GM21619 (cell line): ENCODE measurements around the gene ABHD12.
"Not testable (repeated sequence)": the region's sequence is repeated elsewhere in the genome, so short reads cannot be mapped to it uniquely, and the experiment has no call there.

Experiments used
- ATAC-seq: cut with Tn5 transposase; IDR thresholded peaks from one replicate; pipeline ENCODE4 v1.9.1; 2021; ENCODE audit not compliant: unreplicated experiment

Gene ABHD12

DNA sequence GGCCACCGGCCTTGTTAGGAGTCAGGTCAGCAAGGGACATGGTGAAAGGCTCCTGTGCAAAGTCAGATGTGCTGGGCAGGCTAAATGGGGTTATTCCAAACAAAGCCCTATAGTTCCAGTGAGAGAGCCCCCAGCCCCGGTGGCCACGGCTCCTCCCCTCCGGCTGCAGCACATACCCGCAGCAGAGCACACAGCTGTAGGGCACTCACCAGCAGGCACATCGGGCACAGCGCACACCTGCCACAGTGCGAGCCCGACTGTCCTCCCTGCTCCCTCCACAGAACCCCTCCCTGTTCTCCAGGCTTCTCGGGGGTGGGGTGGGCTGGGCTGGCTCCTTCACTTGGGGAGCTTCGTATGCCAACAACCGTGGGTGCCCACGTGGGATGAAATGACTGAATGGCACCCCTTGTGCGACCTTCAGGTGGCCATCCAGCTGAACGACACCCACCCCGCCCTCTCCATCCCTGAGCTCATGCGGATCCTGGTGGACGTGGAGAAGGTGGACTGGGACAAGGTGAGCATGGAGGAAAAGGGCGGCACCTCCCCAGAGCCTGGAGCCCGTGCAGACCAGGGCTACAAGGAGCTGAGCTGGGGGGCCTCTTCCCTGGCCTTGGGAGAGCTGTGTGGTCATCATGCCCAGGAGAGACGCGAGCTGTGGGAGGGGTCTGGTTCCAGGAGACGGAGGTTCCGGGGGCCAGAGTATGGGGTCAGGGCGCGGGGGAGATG lies 111.8 kb downstream of the ABHD12 start:
- ATAC-seq = no peak

DNA sequence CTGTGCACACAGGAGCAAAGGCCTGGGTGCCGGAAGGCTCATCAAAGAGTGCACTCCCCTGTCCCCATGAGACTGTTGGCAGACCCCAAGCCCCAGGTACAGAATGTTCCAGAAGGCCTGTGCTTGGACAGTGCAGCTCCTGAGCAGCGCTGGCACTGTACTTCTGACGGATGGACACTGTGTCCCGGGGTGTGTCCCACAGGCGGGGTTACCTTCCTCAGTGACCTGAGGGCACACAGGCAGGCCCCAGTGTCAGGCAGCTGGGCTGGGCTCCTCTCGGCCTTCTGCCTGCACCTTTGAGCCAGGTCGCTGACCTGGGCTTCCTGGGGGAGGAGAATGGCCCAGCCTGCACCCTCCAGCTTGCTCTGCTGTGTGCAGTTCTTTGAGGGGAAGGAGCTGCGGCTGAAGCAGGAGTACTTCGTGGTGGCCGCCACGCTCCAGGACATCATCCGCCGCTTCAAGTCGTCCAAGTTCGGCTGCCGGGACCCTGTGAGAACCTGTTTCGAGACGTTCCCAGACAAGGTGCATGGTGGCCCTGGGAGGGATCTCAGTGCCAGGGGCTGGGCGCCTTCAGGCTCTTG lies 112.6 kb downstream of the ABHD12 start:
- no peak for ATAC-seq

DNA sequence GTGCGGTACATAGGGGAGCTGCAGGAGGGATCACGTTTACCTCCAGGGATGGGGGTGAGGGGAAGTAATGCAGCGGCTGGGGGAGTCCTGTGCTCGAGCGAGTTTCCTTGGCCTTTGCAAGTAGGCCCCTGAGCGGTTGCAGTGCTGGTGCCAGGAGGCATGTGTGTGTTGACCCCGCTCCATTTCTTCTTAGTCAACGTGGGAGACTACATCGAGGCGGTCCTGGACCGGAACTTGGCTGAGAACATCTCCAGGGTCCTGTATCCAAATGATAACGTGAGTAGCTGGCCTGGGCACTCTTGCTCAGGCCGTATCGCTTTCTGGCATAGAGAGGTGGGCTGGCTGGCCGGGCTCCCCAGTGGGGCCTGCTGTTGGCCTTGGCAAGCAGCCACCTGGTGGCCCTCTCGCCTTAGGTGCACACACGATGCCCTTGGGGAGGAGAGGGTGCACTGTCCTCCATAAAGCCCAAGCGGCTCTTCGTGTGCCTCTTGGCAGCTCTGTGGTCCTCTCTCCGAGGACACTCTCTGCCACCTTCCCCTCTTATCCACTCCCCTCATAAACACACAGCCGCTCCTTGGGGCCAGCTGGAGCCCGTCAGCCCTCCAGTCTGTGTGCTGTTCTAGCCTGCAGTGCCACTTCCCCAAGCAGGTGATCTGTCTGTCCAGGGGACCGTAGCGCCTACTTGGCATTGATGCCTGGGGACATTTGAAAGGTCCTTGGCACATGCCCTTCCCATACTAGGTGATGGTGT lies 113.4 kb downstream of the ABHD12 start:
- ATAC-seq = no peak

DNA sequence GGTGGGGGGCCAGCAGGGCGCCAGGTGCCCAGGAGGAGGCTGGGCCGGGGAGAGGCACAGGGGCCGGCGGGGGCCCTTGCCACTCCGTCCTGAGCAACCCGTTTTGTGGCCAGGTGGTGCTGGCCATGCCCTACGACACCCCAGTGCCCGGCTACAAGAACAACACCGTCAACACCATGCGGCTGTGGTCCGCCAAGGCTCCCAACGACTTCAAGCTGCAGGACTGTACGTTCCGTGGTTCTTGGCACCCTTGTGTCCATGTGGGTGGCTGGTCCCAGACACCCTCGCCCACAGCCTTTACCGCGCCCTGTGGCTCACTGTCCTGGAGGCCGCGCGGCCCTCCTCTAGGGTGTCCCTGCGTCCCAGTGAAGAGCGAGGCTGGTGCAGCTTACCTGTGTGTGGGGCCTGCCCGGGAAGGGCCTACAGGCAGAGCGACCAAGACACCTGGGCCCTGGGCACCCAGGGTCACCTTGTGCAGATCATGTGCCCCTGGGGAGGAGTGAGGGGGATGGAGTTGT lies 114.0 kb downstream of the ABHD12 start:
- no peak for ATAC-seq

DNA sequence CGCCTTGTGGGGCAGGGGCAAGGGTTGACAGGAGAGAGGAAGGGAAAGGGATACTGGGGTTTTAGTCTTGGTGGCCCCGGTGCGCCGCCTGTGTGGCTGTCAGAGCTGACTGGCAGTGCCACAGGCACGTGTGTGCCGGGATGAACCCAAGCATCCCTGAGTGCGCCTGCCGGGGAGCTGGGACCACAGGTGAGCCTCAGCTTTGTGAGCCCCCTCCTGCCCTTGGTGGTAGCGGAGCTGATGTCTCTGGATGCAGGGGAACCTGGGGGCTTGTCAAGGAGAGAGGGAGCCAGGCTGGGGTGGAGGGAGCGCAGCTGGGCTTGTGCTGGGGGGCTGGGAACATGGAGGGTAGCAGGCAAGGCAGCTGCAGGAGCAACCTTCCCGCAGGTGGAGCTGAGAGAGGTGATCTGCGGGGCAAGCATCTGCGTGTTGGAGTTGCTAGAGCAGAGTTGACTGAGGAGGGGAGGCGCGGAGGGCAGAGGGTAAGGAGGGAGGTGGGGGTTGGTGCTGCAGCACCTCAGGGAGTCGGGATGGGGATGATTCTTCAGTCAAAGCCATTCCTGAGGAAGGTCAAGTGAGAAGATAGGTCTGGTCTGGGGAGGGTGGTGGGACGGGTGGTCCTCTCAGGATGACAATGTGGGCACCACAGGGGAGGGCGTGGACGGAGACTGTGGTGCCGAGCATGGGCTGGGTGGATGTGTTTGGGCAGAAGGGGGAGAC lies 114.7 kb downstream of the ABHD12 start:
- no peak for ATAC-seq

DNA sequence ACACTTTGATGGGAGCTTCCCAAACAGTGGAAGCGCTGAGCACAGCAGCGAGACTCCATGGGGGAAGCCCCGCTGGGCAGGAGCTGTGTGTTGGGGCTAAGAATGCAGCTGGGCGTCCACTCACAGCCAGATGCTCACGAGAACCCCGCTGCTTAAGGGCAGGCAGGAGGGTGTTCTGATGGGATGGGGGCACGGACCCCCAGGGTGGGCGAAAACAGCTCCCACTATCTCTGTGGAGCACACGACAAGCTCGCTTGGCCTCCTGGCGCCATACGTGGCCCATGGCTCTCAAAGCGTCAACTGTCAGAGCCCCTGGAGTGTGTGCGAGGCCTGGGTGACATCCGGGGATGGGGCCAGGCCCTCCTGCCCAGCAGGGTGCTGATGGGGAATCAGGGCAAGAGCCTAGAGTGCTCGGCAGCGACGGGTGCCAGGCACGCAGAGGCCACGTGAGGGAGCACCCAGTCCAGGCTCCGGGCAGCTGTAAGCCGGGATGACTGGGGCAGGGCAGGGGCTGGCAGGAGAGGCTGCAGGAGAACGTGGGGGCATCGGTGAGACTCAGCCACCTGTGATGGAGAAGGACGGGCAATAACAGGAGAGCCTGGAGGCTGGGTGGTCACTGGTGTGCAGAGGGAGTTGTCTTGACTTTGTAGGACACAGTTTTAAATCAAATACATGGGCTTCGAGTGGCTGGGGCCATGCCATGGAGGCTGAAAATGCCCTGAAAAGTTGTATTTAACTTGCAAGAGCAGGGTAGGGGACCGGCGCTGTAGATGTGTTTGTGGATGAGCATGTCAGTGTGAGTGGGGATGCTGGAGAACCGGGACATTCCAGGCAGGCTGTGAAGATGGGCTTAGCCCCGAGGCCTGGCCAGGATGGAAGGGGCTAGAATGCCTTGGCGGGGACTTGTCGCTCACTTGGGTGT lies 115.5 kb downstream of the ABHD12 start:
- no peak for ATAC-seq

DNA sequence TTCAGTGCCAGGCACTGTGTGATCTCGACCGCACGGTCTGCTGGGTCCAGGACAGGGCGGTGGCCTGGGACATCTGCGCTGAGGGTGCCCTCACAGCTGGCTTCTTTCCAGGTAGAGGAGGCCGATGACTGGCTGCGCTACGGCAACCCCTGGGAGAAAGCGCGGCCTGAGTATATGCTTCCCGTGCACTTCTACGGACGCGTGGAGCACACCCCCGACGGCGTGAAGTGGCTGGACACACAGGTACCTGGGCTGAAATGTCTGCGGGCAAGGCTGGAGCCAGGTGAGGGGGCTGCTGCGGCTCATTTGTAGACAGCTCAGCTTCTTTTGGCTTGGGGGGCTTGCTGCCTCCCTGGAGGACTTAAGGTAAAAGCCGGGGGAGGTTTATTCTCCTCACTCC lies 116.2 kb downstream of the ABHD12 start:
- no peak for ATAC-seq

DNA sequence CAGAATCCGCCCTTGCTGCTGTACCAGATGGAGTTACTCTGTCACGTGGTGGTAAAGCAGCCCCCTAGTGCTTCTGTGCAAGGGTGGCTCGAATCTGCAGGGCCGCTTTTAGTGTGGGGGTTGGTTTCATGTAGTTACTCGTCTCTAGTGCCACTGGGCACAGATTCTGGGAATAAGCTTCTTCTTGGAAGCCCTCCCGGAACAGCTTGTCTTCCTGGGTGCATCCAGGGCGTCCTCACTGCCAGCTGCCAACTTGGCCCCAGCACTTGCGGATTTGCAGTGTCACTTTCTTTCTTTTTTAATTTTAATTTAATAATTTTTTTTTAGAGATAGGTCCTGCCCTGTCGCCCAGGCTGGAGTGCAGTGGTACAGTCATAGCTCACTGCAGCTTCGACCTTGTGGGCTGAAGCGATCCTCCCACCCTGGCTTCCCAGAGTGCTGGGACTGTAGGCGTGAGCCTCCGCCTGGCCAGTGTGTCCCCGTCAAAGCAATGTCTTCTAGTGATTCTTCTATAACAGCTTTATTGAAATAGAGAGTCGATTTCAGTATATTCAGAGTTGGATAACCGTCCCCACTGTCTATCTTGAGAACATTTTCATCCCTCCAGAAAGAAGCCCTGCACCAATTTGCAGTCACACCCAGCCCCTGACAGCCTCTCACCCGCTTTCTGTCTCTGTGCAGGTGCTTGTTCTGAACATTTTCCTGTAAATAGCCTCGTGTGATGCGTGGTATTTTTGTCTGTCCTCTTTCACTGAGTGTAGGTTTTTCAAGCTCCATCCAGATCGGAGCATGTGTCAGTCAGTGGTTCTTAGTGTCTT lies 116.9 kb downstream of the ABHD12 start:
- ATAC-seq = no peak

DNA sequence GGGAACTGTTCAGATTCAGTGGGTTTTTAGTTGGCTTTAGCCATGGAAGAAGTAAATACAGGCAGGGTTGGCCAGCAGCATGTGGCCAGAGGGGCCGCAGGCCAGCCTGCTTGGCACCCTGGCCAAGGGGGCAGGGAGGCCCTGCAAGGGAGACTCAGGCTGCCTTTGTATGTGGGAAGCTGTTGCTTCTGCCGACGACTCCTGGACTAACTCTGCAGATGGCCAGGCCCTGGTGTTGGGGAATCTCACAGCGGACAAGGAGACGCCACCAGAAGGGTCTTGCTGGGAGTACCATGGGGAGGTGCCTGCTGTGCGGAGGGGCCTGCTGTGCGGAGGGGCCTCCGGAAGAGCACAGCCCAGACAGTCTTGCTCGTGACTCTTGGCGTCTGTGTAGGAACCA lies 117.6 kb downstream of the ABHD12 start:
- ATAC-seq = no peak

DNA sequence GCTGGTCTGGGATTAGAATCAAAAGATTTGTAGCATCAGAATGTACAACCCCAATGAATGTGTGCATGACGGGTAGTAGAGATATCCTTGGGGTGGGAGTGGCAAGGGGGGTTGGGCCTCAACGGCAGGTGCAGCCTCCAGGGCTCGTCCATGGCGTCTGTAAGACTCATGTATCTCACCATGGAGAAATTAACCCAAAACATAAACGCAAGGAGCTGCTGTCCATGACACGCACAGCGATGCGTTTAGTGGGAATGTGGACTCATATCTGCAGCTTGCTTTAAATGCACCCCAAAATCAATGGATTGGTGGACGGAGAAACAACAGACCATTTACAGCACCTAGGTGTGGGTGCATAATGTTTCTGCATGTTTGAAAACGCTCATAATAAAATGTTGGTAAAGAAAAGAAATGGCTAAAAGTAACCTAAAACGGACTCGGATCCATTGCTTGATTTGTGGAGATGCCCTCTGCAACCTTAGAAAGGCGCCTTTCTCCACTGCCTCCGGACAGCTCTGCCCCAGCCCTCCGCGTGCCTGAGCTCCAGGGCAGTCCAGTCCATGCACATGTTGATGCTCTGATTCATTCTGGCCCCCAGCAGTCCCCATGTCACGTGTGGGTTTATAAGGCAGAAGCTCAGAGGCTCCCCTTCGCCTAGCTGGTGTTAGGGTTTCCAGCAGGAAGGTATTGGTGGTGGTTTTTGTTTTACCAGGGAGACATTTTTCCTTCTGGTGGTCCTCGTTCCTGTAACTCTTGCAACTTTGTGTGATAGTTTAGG lies 118.2 kb downstream of the ABHD12 start:
- no peak for ATAC-seq

DNA sequence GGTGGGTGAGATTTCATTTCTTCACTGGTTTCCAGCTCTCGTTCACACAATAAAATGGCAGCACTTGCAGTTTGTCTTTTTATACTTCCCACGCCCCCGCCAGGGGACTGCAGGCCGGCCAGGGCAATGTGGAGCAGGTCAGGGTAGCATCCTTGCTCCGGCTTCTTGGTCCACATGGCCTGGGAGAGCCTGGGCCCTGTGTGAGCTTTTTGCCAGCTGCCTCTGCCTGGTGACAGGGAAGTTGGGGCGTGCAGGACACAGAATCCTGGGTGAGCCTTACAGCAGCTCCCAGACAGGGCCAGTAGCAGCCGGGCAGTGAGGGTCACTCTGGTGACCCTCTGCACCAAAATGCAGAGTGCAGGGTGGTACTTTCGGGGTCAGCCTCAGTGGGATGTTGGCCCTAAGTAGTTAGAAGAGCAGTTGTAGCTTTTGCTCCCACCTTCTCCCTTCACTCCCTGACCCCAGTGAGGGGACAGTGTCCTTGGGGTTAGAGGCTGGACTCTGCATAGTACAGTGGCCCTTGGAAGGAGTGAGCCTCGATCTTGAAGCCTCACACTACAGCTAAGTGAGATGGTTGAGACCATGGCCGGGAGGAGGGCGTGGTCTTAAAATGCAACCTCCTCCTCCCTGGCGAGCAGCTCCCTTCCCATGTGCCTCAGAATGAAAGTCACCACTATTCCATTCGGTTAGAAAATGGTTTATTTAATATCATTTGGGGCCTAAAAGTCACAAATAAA lies 119.0 kb downstream of the ABHD12 start:
- no peak for ATAC-seq

DNA sequence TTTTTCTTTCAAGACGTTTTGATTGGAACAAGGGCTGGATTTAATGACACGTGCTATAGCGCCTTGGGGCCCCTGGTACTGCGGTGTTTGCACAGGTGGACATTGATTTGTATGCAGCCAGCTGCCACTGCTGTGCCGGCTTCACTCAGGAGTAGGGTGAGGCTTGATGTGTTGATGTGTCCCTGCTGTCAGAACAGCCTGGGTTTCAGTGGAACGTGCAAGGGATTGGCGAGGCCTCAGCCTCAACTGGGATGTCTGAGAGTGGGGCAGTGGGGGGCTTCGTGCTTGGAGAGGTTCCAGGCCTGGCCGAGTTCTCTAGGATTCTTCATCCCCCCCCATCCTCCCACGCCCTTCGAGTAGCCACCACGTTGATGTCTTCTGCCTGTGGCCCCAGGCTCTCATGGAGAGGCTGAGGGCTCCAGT lies 119.8 kb downstream of the ABHD12 start:
- no peak for ATAC-seq

DNA sequence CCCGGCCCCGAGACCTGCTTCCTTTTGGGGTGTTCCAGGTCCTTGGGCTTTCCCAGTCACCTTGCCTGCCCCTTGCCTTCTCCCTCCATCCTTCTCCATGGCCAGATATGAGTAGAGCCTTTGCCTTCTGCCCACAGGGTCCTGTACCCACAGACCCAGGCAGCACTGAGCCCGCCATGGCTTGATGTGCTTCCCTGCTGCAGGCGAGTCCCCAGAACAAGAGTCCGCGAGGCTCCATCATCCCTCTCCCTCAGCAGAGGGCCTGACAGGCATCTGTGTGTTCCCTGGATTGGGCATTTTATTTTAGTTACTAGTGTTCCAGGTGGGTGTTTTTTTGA lies 120.8 kb downstream of the ABHD12 start:
- no peak for ATAC-seq

DNA sequence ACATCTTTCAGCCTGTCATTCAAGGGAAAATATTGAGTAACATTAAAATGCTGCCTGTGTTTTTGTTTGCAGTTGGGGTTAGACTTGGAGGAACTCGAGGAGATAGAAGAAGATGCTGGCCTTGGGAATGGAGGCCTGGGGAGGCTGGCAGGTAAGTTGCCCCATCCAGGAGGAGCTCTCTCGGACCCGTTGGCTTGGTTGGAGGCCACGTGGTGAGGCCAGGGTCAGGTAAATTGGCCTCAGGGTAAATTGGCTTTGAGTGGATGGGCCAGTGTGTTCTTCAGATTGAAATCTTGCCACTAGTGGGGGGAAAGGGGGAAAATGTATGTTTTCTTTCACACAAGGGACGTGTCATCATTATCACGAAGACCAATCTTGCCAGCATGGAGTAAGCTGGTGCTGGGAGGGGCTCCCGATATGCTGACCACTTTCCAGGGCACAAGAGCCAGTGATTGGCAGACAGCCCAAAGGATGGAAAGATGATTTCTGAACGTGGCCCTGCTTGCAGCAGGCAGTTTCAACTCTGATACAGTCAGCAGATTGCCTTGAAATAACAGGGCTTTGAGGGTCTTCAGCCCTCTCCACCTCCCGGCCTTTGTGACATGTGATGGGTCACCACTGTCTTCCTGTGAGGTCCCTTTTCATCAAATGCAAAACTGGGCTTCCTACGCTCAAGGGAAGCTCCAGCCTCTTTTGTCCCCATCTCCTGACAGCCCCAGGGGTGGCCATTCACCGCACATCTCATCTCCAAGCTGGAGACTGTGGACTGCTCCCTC lies 121.4 kb downstream of the ABHD12 start:
- no peak for ATAC-seq

DNA sequence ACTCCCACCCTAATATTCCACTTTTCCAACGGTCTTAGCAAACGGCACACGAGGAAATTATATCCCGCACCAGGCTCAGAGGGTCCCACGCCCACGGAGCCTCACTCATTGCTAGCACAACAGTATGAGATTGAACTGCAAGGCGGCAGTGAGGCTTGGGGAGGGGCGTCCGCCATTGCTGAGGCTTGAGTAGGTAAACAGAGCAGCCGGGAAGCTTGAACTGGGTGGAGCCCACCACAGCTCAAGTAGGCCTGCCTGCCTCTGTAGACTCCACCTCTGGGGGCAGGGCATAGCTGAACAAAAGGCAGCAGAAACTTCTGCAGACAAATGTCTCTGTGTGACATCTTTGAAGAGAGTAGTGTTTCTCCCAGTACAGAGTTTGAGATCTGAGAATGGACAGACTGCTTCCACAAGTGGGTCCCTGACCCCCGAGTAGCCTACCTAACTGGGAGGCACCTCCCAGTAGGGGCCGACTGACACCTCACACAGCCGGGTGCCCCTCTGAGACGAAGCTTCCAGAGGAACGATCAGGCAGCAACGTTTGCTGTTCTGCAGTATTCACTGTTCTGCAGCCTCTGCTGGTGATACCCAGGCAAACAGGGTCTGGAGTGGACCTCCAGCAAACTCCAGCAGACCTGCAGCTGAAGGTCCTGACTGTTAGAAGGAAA lies 129.7 kb downstream of the ABHD12 start:
- not testable (repeated sequence) for ATAC-seq

DNA sequence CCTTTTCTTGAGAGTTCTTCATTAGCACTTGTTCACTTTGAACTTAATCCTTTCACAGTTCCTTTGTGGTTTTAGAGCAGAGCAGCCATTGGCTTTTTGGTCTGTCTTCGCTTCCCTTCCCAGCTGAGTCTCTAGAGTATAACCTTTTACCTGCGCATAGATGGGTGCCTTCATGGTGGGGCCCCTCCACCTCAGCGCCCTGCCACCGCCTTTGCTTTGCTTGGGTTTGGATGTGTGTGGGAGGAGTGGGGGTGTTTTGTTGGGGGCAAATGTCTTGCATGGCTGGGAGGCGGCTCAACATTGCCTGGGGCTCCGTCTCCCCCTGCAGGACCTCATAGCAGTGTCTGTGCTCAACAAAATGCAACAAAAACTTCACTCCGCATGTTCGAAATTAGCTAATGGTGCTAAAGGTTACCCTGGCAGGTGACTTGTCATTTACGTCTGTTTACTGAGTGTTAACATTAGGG lies 130.8 kb downstream of the ABHD12 start:
- no peak for ATAC-seq

DNA sequence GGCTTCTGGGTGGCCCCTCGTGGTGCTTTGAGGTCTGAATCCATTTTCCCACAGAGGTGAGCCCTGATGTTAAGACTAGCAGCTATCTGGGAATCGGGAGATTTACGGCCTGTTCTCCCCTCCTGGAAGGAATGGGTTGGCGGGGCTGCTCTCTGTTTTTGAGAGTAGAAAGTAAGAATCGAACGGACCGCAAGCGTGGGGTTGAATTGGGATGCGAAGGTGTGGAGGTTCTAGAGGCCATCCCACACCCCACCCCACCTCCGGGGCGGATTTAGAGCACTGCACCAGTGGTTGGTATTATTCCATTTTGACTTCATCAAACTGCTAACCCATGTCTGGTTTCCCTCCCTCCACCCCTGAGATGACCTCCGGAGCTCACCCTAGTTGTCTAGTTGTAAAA lies 131.3 kb downstream of the ABHD12 start:
- ATAC-seq = no peak
